ENCODE results near the gene TMEM190.

The TMEM190 gene

DNA sequence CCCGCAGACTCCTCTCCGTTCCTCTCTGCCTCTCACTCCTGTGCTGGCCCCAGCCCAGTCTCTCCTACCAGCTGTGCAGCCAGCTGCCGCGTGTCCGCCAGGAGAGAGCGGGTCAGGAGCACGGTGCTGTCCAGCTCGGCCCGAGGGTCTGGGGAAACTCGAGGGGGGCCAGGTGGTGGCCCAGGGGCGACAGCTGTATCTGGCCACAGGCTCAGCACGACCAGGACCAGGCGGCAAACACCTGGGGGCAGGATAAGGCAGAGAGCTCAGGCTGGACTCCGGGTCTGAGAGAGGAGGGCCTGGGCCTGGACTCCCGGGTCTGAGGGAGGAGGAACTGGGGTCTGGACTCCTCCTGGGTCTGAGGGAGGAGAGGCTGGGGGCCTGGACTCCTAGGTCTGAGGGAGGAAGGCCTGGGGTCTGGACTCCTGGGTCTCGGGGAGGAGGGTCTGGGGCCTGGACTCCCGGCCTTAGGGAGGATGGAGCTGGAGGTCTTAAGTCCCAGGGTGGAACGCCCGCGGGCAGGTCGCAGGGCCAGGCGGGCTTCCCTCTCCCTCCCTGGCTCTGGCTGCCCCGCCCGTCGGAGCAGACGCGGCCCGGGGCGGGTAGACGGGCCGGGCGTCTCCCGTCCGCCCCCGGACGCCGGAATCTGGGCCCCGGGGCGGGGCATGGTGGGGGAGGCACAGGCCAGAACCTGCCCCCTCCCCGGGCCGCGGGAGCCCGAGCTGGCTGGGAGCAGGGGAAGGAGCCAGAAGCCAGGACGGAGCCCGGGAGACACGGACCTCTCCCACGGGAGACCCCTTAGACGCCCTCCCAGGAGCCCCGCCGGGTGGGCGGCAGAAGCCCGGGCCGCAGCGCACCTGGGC lies 7.7 kb upstream of the TMEM190 start:
- in situ Hi-C loops (cut with HindIII; ENCODE audit: low sequenced_read_pairs): no loop called here

DNA sequence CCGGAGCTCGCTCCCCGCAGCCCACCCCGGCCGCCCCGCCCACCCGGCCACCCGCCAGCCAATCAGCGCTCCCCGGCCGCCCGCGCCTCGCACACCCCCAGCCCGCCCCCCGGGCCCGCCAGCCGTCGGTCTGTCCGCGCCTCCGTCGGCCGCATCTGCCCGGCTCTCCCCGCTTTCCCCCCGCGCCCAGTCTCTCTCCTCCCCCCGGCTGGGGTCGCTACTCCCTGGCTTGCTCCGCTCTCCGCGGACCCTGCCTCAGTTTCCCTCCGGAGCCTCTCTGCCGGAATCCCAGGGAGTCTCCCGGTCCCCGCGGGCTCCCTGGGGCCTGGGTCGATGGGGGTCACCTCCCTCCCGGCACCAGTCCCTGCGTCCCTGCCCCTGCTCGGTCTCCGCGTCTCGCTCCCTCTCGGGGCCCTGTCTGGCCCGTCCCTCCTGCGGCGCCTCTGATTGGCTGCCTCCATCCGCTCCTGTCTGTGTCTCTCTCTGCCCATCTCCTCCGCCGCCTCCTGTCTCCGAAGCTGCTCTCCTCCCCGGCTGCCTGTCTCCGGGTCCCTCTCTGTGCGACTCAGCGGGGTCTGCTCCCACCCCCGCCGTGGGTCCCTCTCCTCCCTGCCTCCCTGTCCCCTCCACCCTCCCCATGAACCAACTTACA lies 6.8 kb upstream of the TMEM190 start:
- in situ Hi-C loops (cut with HindIII; ENCODE audit: low sequenced_read_pairs): no loop called here

- in situ Hi-C loops (cut with HindIII; ENCODE audit: low sequenced_read_pairs): no loop called here
These were observed 6.2 kb upstream of the TMEM190 start, which contains the start of gene IL11 for GRCh38 chr19:55370305-55370988. IL11 (minus strand) TSS chr19:55370463; CDS start chr19:55370310, 153 bp downstream.

DNA sequence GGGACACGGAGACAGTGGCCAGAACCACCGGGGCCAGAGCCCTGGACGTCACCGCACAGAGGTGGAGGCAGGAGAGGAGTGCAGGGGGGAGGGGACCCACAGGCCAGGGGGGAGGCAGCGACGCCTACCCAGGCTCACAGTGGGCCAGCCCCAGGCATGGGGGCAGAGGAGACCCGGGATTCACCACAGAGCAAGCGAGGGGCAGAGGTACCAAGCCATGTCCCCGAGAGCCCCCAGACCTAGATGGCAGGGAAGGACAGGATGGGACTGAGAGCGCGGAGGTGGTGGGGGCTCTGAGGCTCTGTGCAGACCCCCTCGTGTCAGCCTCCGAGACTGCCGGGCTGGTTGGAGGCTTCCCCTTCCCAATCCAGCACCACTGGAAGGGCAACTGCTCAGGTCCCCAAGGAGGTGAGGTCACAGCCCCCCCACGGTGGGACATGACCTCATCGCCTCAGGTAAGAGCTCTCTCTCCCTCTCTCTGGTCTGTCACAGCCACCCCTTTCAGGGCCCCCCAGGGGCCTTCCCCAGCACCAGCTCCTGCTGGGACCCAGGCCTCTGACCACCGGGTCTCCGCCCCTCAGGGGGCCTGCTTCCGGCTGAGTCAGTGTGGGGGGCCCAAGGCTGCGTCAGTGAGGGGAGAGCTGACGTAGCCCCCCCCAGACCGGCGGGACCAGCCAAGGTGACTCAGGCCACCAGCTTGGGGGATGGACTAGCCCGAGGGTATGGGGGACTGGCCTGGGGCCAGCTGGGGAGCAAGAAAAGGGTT lies 4.1 kb upstream of the TMEM190 start:
- in situ Hi-C loops (cut with HindIII; ENCODE audit: low sequenced_read_pairs): no loop called here

- in situ Hi-C loops (cut with HindIII; ENCODE audit: low sequenced_read_pairs): no loop called here
These were observed 3.2 kb upstream of the TMEM190 start for GRCh38 chr19:55373306-55373992.

DNA sequence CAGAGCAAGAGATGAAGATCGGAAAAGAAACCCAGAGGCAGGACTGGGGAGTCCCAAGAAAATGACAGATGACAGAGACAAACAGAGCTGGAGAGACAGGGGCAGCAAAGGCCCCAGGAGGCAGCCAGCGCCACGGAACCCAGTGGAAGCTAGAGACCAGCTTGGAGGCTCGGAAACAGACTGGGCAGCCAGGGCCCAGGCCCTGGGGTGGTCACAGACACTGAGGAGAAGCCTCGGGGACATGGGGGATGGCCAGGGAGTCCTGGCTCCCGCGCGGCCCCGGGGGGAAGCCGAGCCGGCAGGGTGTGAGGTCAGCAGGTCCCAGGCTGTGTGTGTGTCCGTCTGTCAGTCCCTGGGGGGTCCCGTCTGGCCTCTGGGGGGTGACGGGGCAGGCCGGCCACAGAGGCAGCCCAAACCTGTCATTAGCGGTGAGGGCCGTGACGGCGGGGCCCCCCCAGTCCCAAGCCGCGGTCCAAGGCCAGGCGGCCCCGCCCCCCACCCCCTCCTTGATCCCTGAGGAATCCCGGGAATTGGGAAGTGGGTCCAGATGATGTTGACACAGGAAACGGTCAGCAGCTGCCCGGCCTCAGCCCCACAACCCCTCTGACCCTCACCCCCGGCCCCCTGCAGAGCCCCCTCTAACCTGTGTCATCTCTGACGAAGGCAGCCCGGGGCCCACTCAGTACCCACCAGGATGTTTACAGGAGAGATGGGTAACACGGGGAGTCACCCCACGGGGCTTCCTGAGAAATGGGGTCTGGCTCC lies 2.5 kb upstream of the TMEM190 start:
- in situ Hi-C loops (cut with HindIII; ENCODE audit: low sequenced_read_pairs): no loop called here

GRCh38 chr19:55377356-55378131 lies 918 bp downstream of the TMEM190 start:
- in situ Hi-C loops (cut with HindIII; ENCODE audit: low sequenced_read_pairs): no loop called here

GRCh38 chr19:55379174-55379573 lies 2.5 kb downstream of the TMEM190 start:
- in situ Hi-C loops (cut with HindIII; ENCODE audit: low sequenced_read_pairs): no loop called here

DNA sequence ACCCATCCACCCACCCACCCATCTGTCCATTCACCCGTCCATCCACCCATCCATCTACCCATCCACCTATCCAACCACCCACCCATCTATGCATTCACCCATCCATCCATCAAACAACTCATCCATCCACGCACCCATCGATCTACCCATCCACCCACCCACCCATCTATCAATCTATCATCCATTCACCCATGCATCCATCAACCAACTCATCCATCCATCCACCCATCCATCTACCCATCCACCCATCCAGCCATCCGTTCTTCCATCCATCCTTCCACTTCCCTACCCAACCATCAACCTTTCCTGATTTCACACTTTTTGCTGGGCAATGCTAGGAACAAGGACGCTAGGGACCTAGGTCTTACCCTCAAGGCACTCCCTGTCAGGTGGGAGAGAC lies 5.4 kb downstream of the TMEM190 start:
- in situ Hi-C loops (cut with HindIII; ENCODE audit: low sequenced_read_pairs): no loop called here

- in situ Hi-C loops (cut with HindIII; ENCODE audit: low sequenced_read_pairs): no loop called here
These were observed 6.0 kb downstream of the TMEM190 start for GRCh38 chr19:55382522-55383054.

DNA sequence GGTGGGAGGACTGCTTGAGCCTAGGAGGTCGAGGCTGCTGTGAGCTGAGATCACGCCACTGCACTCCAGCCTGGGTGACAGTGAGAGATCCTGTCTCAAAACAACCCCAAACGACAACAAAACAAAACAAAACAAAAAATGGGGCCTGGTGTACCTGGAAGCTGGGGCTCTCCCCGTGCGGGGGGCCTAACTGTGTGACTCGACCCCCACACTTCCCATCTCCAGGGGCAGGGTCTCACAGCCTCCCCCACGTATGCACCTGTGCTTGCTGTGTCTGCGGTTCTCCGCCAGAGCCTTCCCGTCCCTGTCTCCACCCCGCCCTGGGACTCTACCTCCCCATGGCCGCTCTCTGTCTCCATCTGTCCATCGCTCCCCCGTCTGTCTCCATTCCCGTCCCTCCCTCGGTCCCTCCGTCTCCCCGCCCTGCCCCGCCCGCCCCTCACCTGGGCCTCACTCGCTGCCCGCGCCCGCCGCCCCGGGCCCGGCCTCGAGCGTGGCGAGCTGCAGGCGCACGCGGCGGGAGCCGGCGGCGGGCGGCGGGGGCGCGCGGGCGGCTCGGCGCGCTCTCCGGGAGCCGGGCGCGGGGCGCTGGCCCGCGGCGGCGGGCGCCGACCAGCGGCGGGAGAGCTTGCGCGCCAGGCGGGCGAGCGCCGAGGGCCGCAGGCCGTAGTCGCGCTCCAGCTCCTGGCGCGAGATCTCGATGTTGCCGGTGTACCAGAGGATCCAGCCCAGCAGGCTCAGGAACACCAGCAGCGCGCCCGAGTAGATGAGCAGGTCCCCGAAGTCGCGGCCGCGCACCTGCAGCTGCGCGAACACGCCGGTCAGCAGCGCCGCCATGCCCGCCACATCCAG lies 6.9 kb downstream of the TMEM190 start:
- in situ Hi-C loops (cut with HindIII; ENCODE audit: low sequenced_read_pairs): no loop called here

- in situ Hi-C loops (cut with HindIII; ENCODE audit: low sequenced_read_pairs): no loop called here
These were observed 7.7 kb downstream of the TMEM190 start, which contains the start of gene TMEM238 for GRCh38 chr19:55384131-55384919. TMEM238 (minus strand) TSS chr19:55384292; CDS start chr19:55384259, 33 bp downstream.

- in situ Hi-C loops (cut with HindIII; ENCODE audit: low sequenced_read_pairs): no loop called here
These were observed 8.5 kb downstream of the TMEM190 start for GRCh38 chr19:55384920-55385723.

GRCh38 chr19:55385724-55386492 lies 9.3 kb downstream of the TMEM190 start, which contains the start of gene RPL28:
RPL28 (plus strand) TSS chr19:55385932; CDS start chr19:55386358, 426 bp downstream.
- in situ Hi-C loops (cut with HindIII; ENCODE audit: low sequenced_read_pairs): no loop called here

GRCh38 chr19:55386493-55386971 lies 9.9 kb downstream of the TMEM190 start:
- in situ Hi-C loops (cut with HindIII; ENCODE audit: low sequenced_read_pairs): no loop called here

Data from DLD1 (cell line).